Ramos (cell line): ENCODE measurements around the gene CWC25.
"Not testable (repeated sequence)": the region's sequence is repeated elsewhere in the genome, so short reads cannot be mapped to it uniquely, and the experiment has no call there.

Experiments
- in situ Hi-C: fragments of 300-500 bp; cut with MboI; formaldehyde crosslinking; loops from one replicate; pipeline ENCODE4 v1.14.3; 2022; ENCODE audit warnings: low sequenced_read_pairs; ENCODE audit not compliant: unreplicated experiment

CWC25 gene

DNA sequence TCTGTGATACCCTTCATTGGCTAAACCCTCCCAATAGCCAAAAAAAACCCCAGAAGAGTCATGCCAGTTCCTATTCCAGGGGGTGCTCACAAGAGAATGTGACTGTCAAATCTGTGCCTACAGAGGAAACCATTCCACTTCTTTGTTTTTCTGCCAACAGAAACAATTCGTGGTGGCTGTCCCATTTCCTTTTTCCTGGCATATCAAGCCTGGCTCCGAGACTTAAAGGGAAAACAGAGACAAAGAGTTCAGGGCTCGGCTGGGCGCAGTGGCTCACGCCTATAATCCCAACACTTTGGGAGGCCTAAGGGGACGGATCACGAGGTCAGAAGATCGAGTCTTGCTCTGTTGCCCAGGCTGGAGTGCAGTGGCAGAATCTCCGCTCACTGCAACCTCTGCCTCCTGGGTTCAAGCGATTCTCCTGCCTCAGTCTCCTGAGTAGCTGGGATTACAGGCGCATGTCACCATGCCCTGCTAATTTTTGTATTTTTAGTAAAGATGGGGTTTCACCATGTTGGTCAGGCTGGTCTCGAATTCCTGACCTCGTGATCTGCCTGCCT, 34.9 kb downstream of the CWC25 start:
- in situ Hi-C loops: not testable (repeated sequence)

DNA sequence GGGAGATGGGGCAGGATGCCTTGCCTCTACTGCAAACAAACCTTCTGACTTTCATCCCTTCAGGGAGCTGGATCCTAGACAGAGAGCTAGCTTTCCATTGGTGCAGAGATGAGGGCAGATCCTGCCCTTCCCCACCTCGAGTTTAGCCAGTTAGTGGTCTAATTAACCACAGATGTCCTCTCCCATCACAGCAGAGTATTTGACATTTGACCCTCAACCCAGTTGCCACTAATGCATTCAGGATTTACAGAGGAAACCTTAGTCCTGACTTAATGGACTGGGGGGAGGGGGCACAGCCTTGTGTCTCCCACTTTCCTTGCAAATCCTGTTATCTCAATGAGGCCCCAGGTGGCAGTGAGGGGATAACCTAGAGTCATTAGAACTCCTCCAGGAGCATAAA, 35.9 kb downstream of the CWC25 start:
- in situ Hi-C loops: no loop called here

DNA sequence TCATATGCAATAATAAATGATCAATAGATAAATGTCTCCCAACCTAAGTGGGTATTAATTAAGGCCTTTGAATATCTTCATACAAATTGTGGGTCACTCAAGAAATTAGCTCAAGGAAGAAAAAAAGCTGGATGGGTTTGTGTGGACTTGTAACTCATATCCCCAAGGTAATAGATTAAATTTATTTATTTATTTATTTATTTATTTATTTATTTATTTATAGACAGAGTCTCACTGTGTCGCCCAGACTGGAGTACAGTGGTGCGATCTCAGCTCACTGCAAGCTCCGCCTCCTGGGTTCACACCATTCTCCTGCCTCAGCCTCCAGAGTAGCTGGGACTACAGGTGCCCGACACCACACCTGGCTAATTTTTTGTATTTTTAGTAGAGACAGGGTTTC, 37.1 kb downstream of the CWC25 start:
- in situ Hi-C loops: not testable (repeated sequence)

GRCh38 chr17:38786372-38786771, 38.7 kb downstream of the CWC25 start:
- in situ Hi-C loops: no loop called here

DNA sequence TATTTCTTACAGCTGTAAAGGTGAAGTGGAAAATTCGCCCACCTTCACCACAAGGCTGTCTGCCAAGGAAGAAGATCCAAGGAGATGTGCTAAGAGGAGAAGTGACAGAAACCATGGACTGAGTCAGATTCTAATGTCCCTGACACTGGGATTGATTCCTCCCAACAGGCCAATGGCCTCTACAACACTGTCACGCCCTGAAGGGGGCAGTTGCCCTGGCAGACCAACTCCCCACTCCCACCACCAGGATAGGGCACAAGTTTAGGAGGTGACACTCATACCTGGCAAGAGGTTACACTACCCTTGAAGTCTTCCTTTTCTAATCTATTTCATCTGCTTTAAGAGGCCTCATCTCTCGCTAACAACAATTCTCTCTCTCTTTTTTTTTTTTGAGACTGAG, 41.9 kb downstream of the CWC25 start:
- in situ Hi-C loops: no loop called here

- in situ Hi-C loops: no loop called here
Measured at GRCh38 chr17:38779965-38780752, 45.0 kb downstream of the CWC25 start.

- in situ Hi-C loops: no loop called here
Measured at GRCh38 chr17:38777641-38778250, 47.4 kb downstream of the CWC25 start.

DNA sequence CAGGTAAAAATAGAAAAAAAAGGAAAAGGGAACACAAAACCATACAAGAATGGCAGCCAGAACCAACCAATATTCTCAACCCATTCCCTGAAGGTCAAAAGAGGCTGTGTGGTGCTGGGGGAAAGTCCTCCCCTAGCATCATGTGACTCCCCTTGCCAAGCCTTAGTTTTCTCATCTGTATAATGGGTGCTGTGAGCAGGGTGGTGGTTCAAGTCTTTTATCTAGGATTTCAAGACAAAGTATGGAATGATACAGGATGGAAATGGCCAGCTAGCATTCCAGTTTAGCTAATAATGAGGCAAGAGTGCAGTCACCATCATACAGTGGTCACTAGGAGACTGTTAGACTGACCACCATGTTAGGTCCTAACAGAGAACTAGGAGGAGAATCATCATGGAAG, 51.9 kb downstream of the CWC25 start:
- in situ Hi-C loops: no loop called here

DNA sequence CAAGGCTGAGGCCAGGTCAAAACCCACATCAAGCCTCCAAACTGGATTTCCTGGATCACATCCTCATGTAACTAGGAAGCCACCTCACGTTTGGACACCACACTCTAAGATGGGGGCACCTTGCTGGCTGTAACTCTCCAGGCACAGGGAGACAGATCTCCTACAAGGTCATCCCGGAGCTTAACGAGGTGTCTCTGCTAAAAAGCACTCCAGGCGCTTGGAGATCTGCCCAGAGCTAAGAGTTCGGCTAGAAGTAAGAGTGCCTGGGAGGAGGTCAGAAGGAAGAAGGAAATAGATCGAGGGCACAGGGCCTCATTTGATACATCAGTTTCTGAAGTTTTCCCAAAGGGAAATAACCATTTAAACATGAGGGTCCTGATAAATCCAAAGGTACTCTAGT, 56.7 kb downstream of the CWC25 start:
- in situ Hi-C loops: no loop called here

- in situ Hi-C loops: no loop called here
Measured at GRCh38 chr17:38766341-38766740, 58.8 kb downstream of the CWC25 start.

GRCh38 chr17:38762231-38762630, 62.9 kb downstream of the CWC25 start:
- in situ Hi-C loops: no loop called here

DNA sequence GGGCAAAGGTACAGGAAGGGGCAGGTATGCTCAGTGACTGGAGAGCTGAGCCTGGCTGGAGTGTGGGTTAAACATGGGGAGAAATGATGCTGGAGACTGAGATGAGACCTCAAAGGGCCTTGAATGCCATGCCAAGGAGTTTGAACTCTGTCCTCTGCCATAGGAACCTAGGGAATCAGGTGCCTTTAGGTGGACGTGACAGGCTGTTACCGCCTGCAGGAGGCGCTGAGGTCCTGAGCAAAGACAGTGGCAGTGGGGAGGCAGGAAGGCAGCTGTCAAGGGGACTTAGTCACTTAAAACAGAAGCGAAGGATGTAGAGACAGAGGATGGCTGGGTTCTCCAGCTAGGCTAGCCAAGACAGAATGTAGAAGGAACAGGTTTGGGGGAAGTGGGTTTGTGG, 63.5 kb downstream of the CWC25 start:
- in situ Hi-C loops: no loop called here

DNA sequence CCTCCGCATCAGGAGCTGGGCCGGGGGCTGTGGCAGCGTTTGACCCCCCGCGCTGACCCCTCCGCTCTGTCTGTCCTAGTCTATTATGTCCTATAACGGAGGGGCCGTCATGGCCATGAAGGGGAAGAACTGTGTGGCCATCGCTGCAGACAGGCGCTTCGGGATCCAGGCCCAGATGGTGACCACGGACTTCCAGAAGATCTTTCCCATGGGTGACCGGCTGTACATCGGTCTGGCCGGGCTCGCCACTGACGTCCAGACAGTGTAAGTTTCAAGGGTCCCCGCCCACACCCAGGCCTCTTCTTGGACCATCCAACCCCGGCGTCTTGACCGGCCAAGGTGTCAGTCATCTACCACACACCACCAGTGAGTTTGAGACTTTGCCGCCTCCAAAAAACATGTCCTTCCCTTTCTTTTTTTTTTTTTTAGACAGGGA, 72.0 kb downstream of the CWC25 start:
- in situ Hi-C loops: no loop called here

GRCh38 chr17:38752308-38753070, 72.6 kb downstream of the CWC25 start, which contains the start of gene PSMB3:
TSS of gene PSMB3 (plus strand) at chr17:38752741. CDS start at chr17:38752827, 86 bp downstream.
- in situ Hi-C loops: no loop called here

DNA sequence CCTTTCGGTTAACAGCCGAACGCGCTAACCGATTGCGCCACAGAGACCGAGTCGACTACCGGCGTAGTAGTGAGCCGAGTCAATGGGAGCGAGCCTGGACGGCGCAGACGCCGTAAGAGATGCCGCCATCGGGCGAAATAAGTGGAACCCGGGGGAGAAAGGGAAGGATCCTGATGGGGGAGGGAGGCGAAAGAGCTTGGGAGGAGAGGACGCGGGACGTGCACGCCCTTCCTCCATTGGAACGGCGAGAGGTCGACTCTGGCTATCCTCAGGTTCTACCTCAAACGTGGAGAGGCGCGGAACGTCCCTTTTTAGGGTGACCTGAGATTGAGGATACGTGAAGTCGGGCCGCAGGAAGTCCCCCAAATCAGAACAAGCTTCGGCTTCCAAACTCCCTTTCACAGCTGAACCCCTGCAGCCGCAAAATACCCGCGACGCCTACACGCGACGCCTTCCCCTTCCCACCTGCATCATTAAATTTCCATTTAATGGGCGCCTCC, 73.3 kb downstream of the CWC25 start:
- in situ Hi-C loops: no loop called here

DNA sequence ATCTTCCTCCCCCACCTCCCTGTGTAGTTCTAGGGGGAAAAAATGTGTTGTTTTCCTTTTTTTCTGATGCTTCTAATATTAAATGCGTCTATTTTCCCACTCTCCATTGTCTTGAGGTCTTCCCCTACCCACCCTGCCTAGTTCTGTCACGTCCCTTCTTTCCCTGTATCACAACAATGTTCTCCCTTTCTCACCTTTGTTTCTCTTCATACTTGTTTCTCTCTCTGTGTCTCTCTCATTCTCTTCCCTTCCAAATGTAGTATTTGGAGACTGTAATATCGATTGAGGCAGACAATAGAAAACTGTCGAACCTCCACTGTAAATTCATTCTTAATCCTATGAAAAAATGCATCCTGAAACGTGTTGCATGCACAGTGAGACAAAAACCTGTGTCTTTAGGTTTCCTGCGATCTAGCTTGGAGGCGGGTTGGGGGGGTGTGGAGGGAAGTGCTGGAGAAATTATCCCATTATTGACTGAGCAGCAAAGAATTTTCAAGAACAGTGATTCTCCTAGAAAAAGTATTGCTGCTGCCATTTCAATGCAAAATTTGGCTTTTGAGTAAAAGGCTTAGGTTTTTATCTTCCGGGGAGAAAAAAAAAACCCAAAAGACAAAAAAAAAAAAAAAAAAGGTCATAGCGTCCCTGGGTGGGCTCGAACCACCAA, 73.8 kb downstream of the CWC25 start:
- in situ Hi-C loops: no loop called here
